Sigmoid colon (tissue), 3 donors: Measurements from ENCODE around the gene COMMD10.

Source experiments
- POLR2A ChIP-seq, 2 donors: fragments of 450-650 bp; IDR thresholded peaks; one replicate each; pipeline ENCODE4 v1.6.1; 2016; ENCODE audit warnings: antibody characterized with exemption in 2 of 2, mild to moderate bottlenecking in 2 of 2, moderate library complexity in 2 of 2
- TF ChIP-seq, protein P1 (sequence below), 4 experiments: fragments of 450-650 bp in 3 of 4; fragments of 200-600 bp in 1 of 4; IDR thresholded peaks; one replicate each; pipeline ENCODE4 v1.5.1; 2016 to 2019; ENCODE audit warnings: antibody characterized with exemption in 4 of 4, mild to moderate bottlenecking in 3 of 4, moderate library complexity in 2 of 4

DNA sequence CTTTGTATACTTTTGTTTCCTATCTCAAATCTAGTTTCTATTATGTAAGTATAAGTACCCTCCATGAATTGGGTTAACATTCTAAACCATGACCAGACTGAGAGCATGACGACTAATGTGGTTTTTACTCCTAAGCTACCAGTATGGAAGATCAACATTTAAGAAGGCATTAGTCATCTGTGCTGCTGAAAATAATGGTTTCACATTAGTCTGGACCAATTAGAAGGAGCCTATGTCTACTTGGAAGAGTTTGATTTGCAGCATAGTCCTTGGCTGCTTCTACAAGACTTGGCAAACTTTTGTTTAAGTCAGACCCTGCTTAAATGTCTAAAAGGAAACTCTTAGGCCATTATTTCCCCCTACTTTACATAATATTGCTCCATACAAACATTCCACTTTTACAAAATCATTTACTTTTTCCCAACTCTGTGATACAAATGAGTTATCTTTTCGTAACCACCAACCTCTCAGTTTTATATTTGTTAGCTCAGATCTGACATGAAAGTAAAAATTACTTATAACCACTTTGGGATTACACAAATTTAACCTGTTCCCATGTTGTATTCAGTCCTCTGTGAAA lies 186.7 kb downstream of the COMMD10 start:
- TF ChIP-seq, protein P1, sequence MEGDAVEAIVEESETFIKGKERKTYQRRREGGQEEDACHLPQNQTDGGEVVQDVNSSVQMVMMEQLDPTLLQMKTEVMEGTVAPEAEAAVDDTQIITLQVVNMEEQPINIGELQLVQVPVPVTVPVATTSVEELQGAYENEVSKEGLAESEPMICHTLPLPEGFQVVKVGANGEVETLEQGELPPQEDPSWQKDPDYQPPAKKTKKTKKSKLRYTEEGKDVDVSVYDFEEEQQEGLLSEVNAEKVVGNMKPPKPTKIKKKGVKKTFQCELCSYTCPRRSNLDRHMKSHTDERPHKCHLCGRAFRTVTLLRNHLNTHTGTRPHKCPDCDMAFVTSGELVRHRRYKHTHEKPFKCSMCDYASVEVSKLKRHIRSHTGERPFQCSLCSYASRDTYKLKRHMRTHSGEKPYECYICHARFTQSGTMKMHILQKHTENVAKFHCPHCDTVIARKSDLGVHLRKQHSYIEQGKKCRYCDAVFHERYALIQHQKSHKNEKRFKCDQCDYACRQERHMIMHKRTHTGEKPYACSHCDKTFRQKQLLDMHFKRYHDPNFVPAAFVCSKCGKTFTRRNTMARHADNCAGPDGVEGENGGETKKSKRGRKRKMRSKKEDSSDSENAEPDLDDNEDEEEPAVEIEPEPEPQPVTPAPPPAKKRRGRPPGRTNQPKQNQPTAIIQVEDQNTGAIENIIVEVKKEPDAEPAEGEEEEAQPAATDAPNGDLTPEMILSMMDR (IDR thresholded peaks at IDR 0.05) = no peak
- no peak for TF ChIP-seq POLR2A (IDR thresholded peaks at IDR 0.05)
